Endodermal cell (in vitro differentiated cells): Measurements from ENCODE around the gene KCNJ10. TPM values are rescaled to one million over a fixed set of nuclear protein-coding genes. Genes with fewer than 3 reads are reported as not detected.
A peak's percentile ranks its signal among the peaks of the same experiment; 100 is the strongest.

Source experiments
- DNase-seq: peaks from one replicate; pipeline ENCODE4 v3.0.0-alpha.2; 2017
- H3K27ac ChIP-seq: 2 replicates; pipeline ENCODE4 v1.5.1; 2013; ENCODE audit warnings: mild to moderate bottlenecking, low read depth, low read length, moderate library complexity
- H3K27me3 ChIP-seq: 2 replicates; pipeline ENCODE4 v1.6.1; 2013; ENCODE audit warnings: mild to moderate bottlenecking, low read length, moderate library complexity; ENCODE audit not compliant: insufficient read depth, control insufficient read depth, poor library complexity, severe bottlenecking
- H3K36me3 ChIP-seq: 2 replicates; pipeline ENCODE4 v1.7.0; 2013; ENCODE audit warnings: mild to moderate bottlenecking, low read length, moderate library complexity; ENCODE audit not compliant: control insufficient read depth, insufficient read depth
- H3K4me1 ChIP-seq: one replicate; pipeline ENCODE4 v1.7.0; 2013; ENCODE audit warnings: low read length; ENCODE audit not compliant: control insufficient read depth, insufficient read depth
- H3K4me3 ChIP-seq: 2 replicates; pipeline ENCODE4 v1.5.1; 2013; ENCODE audit warnings: mild to moderate bottlenecking, low read length, moderate library complexity
- H3K9ac ChIP-seq: 2 replicates; pipeline ENCODE4 v1.6.1; 2013; ENCODE audit warnings: mild to moderate bottlenecking, low read length, moderate library complexity; ENCODE audit not compliant: poor library complexity, severe bottlenecking; ENCODE audit errors: extremely low read depth
- H3K9me3 ChIP-seq: 2 replicates; pipeline ENCODE4 v1.6.1; 2013; ENCODE audit warnings: mild to moderate bottlenecking, low read length, moderate library complexity; ENCODE audit not compliant: control insufficient read depth
- H3K27ac Mint-ChIP-seq: 2 replicates; pipeline ENCODE4 v1.8.0; 2020; ENCODE audit warnings: mixed read lengths
- H3K27me3 Mint-ChIP-seq: 2 replicates; pipeline ENCODE4 v1.8.0; 2021; ENCODE audit warnings: mild to moderate bottlenecking, mixed read lengths; ENCODE audit not compliant: insufficient read depth
- H3K36me3 Mint-ChIP-seq: 2 replicates; pipeline ENCODE4 v1.8.0; 2020; ENCODE audit warnings: low read depth, mixed read lengths
- H3K4me1 Mint-ChIP-seq: 2 replicates; pipeline ENCODE4 v1.8.0; 2020; ENCODE audit warnings: mixed read lengths
- H3K4me3 Mint-ChIP-seq: 2 replicates; pipeline ENCODE4 v1.8.0; 2020; ENCODE audit warnings: mild to moderate bottlenecking, moderate library complexity, mixed read lengths
- H3K9me3 Mint-ChIP-seq: 2 replicates; pipeline ENCODE4 v1.8.0; 2020; ENCODE audit warnings: mild to moderate bottlenecking, mixed read lengths
- CTCF ChIP-seq: fragments of 200-600 bp; sonication (generic); conservative IDR thresholded peaks from 2 replicates; pipeline ENCODE4 v1.5.0; 2021; ENCODE audit warnings: antibody characterized with exemption, mild to moderate bottlenecking
- WGBS, 2 experiments: methylation state at CpG; one replicate each; pipeline versions ENCODE4 v1.1.5 to v1.1.7; 2013; ENCODE audit warnings: missing lambda C conversion rate in 2 of 2, mixed read lengths in 1 of 2; ENCODE audit not compliant: insufficient coverage in 1 of 2, insufficient read length in 1 of 2; 5-methylcytosine and 5-hydroxymethylcytosine counted together
- total RNA-seq, 2 donors: library from RNA; stranded (reverse); fragmentation: NEBNext Ultra II Directional in 1 of 2; extraction: Animal tissue kit (Norgen Biotek cat#: 25700) in 1 of 2; gene quantifications; 2 replicates in 1 of 2; 3 replicates in 1 of 2; pipeline ENCODE4 v1.2.1, GENCODE V29; 2021

Gene KCNJ10
- total RNA-seq, 2 donors from 2014 or later, result 0.26 TPM; not detected in 1

- Histone ChIP-seq H3K4me1 (no peaks in the 10 kb centered on the region), H3K9ac (no peak overlapping the region), H3K4me3 (no peak overlapping the region), H3K36me3 (no peaks in the 10 kb centered on the region), H3K27me3 (peaks cover 74% of the 10 kb centered on the region), H3K27ac (no peak overlapping the region), H3K9me3 (no peaks in the 10 kb centered on the region)
- no peak for TF ChIP-seq CTCF
- Mint-ChIP-seq H3K4me3 (no peak overlapping the region), H3K9me3 (no peaks in the 10 kb centered on the region), H3K27me3 (peaks cover 88% of the 10 kb centered on the region), H3K27ac (no peak overlapping the region), H3K36me3 (no peaks in the 10 kb centered on the region), H3K4me1 (no peaks in the 10 kb centered on the region)
- DNase-seq, result no peak
- 64 to 75% methylated on average over 5 to 6 of the region's 6 CpGs for WGBS, 2 experiments
Measured at GRCh38 chr1:160080381-160081100, 10.6 kb upstream of the KCNJ10 start.

GRCh38 chr1:160079448-160079847 lies 9.5 kb upstream of the KCNJ10 start:
- H3K27me3 Mint-ChIP-seq, result peaks cover 85% of the 10 kb centered on the region

GRCh38 chr1:160078512-160079195 lies 8.7 kb upstream of the KCNJ10 start:
- peaks cover 68% of the 10 kb centered on the region for H3K27me3 ChIP-seq

More at GRCh38 chr1:160079448-160079847, 9.5 kb upstream of the KCNJ10 start:
- Histone ChIP-seq H3K9ac (no peak overlapping the region), H3K36me3 (no peaks in the 10 kb centered on the region), H3K4me1 (no peaks in the 10 kb centered on the region), H3K27ac (no peak overlapping the region), H3K4me3 (no peak overlapping the region), H3K9me3 (no peaks in the 10 kb centered on the region), H3K27me3 (peaks cover 75% of the 10 kb centered on the region)
- Mint-ChIP-seq H3K4me1 (no peaks in the 10 kb centered on the region), H3K4me3 (no peak overlapping the region), H3K36me3 (no peaks in the 10 kb centered on the region), H3K27ac (no peak overlapping the region), H3K9me3 (no peaks in the 10 kb centered on the region)
- no peak for DNase-seq
- WGBS, 2 experiments, result 68 to 72% methylated on average over 4 of the region's 4 CpGs
- TF ChIP-seq CTCF, result no peak

More at GRCh38 chr1:160078512-160079195, 8.7 kb upstream of the KCNJ10 start:
- H3K36me3 Mint-ChIP-seq, result no peaks in the 10 kb centered on the region
- WGBS, 2 experiments, result 30 to 31% methylated on average over 7 to 8 of the region's 8 CpGs
- no peak overlapping the region for H3K27ac Mint-ChIP-seq
- peak; percentile 90 for DNase-seq
- peak; percentile 98 for TF ChIP-seq CTCF
- H3K27me3 Mint-ChIP-seq, result peaks cover 82% of the 10 kb centered on the region
- no peak overlapping the region for H3K27ac ChIP-seq
- no peaks in the 10 kb centered on the region for H3K4me1 Mint-ChIP-seq
- no peak overlapping the region for H3K4me3 ChIP-seq
- no peaks in the 10 kb centered on the region for H3K9me3 Mint-ChIP-seq
- H3K9me3 ChIP-seq, result no peaks in the 10 kb centered on the region
- H3K4me1 ChIP-seq, result no peaks in the 10 kb centered on the region
- H3K9ac ChIP-seq, result no peak overlapping the region
- H3K36me3 ChIP-seq, result no peaks in the 10 kb centered on the region
- H3K4me3 Mint-ChIP-seq, result no peak overlapping the region
